HCT116 (cell line): ENCODE results near the gene LBR. TPM values are rescaled to one million over a fixed set of nuclear protein-coding genes. Genes with fewer than 3 reads are reported as not detected.

Experiments
- ATAC-seq: fragments of 200-7000 bp; cut with Tn5 transposase; 2 replicates; pipeline ENCODE4 v1.9.1; 2020; ENCODE audit warnings: mild to moderate bottlenecking, moderate library complexity
- BruUV-seq: library from RNA; stranded (reverse); fragments of 400-500 nt; replicated peaks from 2 replicates; lab custom pipeline; 2021; lab: Mats Ljungman, UMichigan
- CTCF ChIA-PET: fragments of 300-600 bp; sonication (Branson Sonifier 250); formaldehyde crosslinking; loops from one replicate; lab custom pipeline; 2021; ENCODE audit warnings: antibody characterized with exemption; lab: Charles Lee
- POLR2A ChIA-PET: fragments of 300-600, 350-600 bp; sonication (Branson Sonifier 250); formaldehyde crosslinking; loops from one replicate; lab custom pipeline; 2021; ENCODE audit warnings: antibody characterized with exemption; lab: Charles Lee
- RAD21 ChIA-PET, 2 experiments: fragments of 300-600 bp; sonication (Branson Sonifier 250); formaldehyde crosslinking; loops; one replicate each; lab custom pipeline; 2023; ENCODE audit warnings: low total read pairs in 2 of 2; ENCODE audit not compliant: uncharacterized antibody in 2 of 2, unreplicated experiment in 2 of 2, low non-redundant PET in 1 of 2; lab: Charles Lee
- DNase-seq: peaks from one replicate; pipeline ENCODE4 v3.0.0-alpha.2; 2010; ENCODE audit warnings: low read depth, low spot score
- H2AFZ ChIP-seq: fragments of 200-600 bp; shearing (Covaris generic), sonication (generic); 2 replicates; pipeline ENCODE4 v1.6.1; 2017; ENCODE audit warnings: low read depth, mixed run types, mixed read lengths, antibody characterized with exemption, low read length; ENCODE audit not compliant: poor library complexity, severe bottlenecking
- H3K27ac ChIP-seq: 2 replicates; pipeline ENCODE4 v1.5.1; 2012; ENCODE audit warnings: low read depth, low read length
- H3K27me3 ChIP-seq: fragments of 200-600 bp; sonication (generic); 2 replicates; pipeline ENCODE4 v1.6.1; 2016; ENCODE audit warnings: mixed run types, low read length, mixed read lengths; ENCODE audit not compliant: insufficient read depth
- H3K36me3 ChIP-seq, 2 experiments: fragments of 200-500 bp in 1 of 2; fragments of 200-600 bp in 1 of 2; sonication (Bioruptor generic) in 1 of 2; sonication (generic) in 1 of 2; 2 replicates each; pipeline versions ENCODE4 v1.5.1 to v1.6.1; 2014 to 2016; ENCODE audit warnings: low read length in 2 of 2, inconsistent platforms in 1 of 2, mixed read lengths in 1 of 2, mixed run types in 1 of 2; ENCODE audit not compliant: insufficient read depth in 2 of 2, control insufficient read depth in 1 of 2
- H3K4me1 ChIP-seq, 2 experiments: fragments of 200-600 bp in 1 of 2; sonication (generic) in 1 of 2; 2 replicates each; pipeline versions ENCODE4 v1.5.1 to v1.6.1; 2012 to 2017; ENCODE audit warnings: low read length in 2 of 2, inconsistent platforms in 1 of 2, mild to moderate bottlenecking in 1 of 2, mixed read lengths in 1 of 2, mixed run types in 1 of 2, moderate library complexity in 1 of 2; ENCODE audit not compliant: insufficient read depth in 2 of 2, control insufficient read depth in 1 of 2
- H3K4me2 ChIP-seq: fragments of 200-600 bp; sonication (generic); 2 replicates; pipeline ENCODE4 v1.6.1; 2017; ENCODE audit warnings: mixed run types, low read length, mixed read lengths
- H3K4me3 ChIP-seq, 2 experiments: fragments of 200-600 bp in 1 of 2; sonication (generic) in 1 of 2; replicated peaks in 1 of 2; 2 replicates each; pipeline ENCODE4 v1.5.1; 2011 to 2016; ENCODE audit warnings: low read length in 2 of 2, control low read depth in 1 of 2, low read depth in 1 of 2, mild to moderate bottlenecking in 1 of 2, mixed read lengths in 1 of 2, mixed run types in 1 of 2
- H3K79me2 ChIP-seq: fragments of 200-600 bp; sonication (generic); 2 replicates; pipeline ENCODE4 v1.6.1; 2017; ENCODE audit warnings: mild to moderate bottlenecking, mixed run types, low read length, moderate library complexity, mixed read lengths; ENCODE audit not compliant: insufficient read depth
- H3K9ac ChIP-seq: fragments of 200-600 bp; sonication (generic); 2 replicates; pipeline ENCODE4 v1.6.1; 2016; ENCODE audit warnings: low read length, mixed read lengths
- H3K9me2 ChIP-seq: fragments of 200-600 bp; sonication (generic), shearing (Covaris generic); 2 replicates; pipeline ENCODE4 v1.6.1; 2017; ENCODE audit warnings: mixed run types, mild to moderate bottlenecking, moderate library complexity; ENCODE audit not compliant: insufficient read depth
- H3K9me3 ChIP-seq, 2 experiments: fragments of 200-500 bp in 1 of 2; fragments of 200-600 bp in 1 of 2; sonication (Bioruptor generic) in 1 of 2; sonication (generic) in 1 of 2; 2 replicates each; pipeline ENCODE4 v1.6.1; 2014 to 2017; ENCODE audit warnings: low read length in 2 of 2, mixed read lengths in 2 of 2, inconsistent platforms in 1 of 2, low read depth in 1 of 2, mild to moderate bottlenecking in 1 of 2, mixed run types in 1 of 2, moderate library complexity in 1 of 2; ENCODE audit not compliant: control insufficient read depth in 1 of 2, insufficient read depth in 1 of 2
- H4K20me1 ChIP-seq: fragments of 200-600 bp; sonication (generic), shearing (Covaris generic); 2 replicates; pipeline ENCODE4 v1.6.1; 2017; ENCODE audit warnings: mixed run types, mild to moderate bottlenecking, moderate library complexity; ENCODE audit not compliant: insufficient read depth
- CEBPB ChIP-seq: IDR thresholded peaks from 2 replicates; pipeline ENCODE4 v1.6.1; 2012; ENCODE audit warnings: low read depth
- FOSL1 ChIP-seq: IDR thresholded peaks from 2 replicates; pipeline ENCODE4 v1.6.1; 2012; ENCODE audit warnings: low read depth
- JUND ChIP-seq: IDR thresholded peaks from 2 replicates; pipeline ENCODE4 v1.6.1; 2012
- POLR2A ChIP-seq: IDR thresholded peaks from 2 replicates; pipeline ENCODE4 v1.7.0; 2011; ENCODE audit warnings: borderline replicate concordance; ENCODE audit not compliant: insufficient read depth, insufficient read length; ENCODE audit errors: extremely low read depth
- TCF7L2 ChIP-seq: IDR thresholded peaks from 2 replicates; pipeline ENCODE4 v1.7.0; 2011; ENCODE audit warnings: borderline replicate concordance, inconsistent platforms; ENCODE audit not compliant: insufficient read depth, insufficient read length; ENCODE audit errors: extremely low read depth
- ZNF274 ChIP-seq: fragments of 200-500 bp; sonication (Bioruptor generic); IDR thresholded peaks from 2 replicates; pipeline ENCODE4 v1.6.1; 2014; ENCODE audit warnings: mild to moderate bottlenecking, low read depth, low read length, inconsistent platforms
- intact Hi-C: fragments of 100-400 bp; cut with micrococcal nuclease; formaldehyde crosslinking; loops from 2 replicates; pipeline ENCODE4 v1.10.0; 2022
- total RNA-seq: library from RNA; stranded (reverse); gene quantifications from one replicate; pipeline ENCODE4 v1.2.1, GENCODE V29; 2021; ENCODE audit not compliant: unreplicated experiment
- TF ChIP-seq, protein P1 (sequence below): IDR thresholded peaks from 2 replicates; pipeline ENCODE4 v1.6.1; 2012
- TF ChIP-seq, protein P2 (sequence below): IDR thresholded peaks from 2 replicates; pipeline ENCODE4 v1.6.1; 2012

The LBR gene
- total RNA-seq, 1 experiment from 2014 or later: 97.4 TPM

GRCh38 chr1:225445639-225446594 is 18.1 kb upstream of the LBR start (continued):
- no peak for TF ChIP-seq CEBPB

DNA sequence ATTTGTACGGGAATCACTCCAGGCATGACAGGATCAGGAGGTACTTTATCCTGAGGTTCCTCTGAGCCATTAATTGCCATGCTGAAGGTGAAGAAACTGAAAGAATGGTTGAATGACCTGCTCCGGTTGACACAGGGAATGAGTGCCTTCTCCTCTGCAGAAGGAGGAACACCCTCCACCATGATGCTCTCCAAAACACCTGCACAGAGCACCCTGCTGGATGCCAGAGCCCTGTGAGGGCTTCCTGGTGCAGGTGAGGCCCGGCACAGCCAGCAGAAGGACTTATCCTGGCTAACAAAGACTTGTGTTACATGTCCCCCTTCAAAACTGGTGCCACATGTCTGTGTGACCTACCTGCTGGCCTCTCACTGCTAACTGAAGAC is 14.3 kb upstream of the LBR start:
- no peak overlapping the region for H3K4me2 ChIP-seq
- ChIA-PET RAD21 (no interaction called here), POLR2A (no interaction called here), CTCF (interaction anchor here (0.8 to 1.1 kb wide), 4 partner anchors 12 to 330 kb away, joined by 3 to 5 read pairs (median 4); partner anchors contain the start of gene LBR)
- H3K4me1 ChIP-seq: peaks cover 42 to 62% of the 10 kb centered on the region in 2 experiments
- no peak overlapping the region for H3K27ac ChIP-seq
- H3K9me3 ChIP-seq: no peaks in the 10 kb centered on the region
- no peaks in the 10 kb centered on the region for H4K20me1 ChIP-seq
- no peak overlapping the region for H2AFZ ChIP-seq
- no peaks in the 10 kb centered on the region for H3K27me3 ChIP-seq
- TF ChIP-seq FOSL1 (no peak), POLR2A (no peak), TCF7L2 (no peak), ZNF274 (no peak), JUND (no peak)
- TF ChIP-seq, protein P1, sequence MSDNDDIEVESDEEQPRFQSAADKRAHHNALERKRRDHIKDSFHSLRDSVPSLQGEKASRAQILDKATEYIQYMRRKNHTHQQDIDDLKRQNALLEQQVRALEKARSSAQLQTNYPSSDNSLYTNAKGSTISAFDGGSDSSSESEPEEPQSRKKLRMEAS: no peak
- TF ChIP-seq, protein P2, sequence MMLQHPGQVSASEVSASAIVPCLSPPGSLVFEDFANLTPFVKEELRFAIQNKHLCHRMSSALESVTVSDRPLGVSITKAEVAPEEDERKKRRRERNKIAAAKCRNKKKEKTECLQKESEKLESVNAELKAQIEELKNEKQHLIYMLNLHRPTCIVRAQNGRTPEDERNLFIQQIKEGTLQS: no peak
- no peak overlapping the region for H3K4me3 ChIP-seq
- BruUV-seq: no TSS peak
- H3K9me2 ChIP-seq: no peaks in the 10 kb centered on the region
- no peaks in the 10 kb centered on the region for H3K36me3 ChIP-seq
- DNase-seq (no peak), ATAC-seq (no peak)
- no peak overlapping the region for H3K9ac ChIP-seq
- intact Hi-C loops: no loop called here
- no peaks in the 10 kb centered on the region for H3K79me2 ChIP-seq
